B cell (primary cell): Measurements from ENCODE around the gene RFXAP. TPM values are rescaled to one million over a fixed set of nuclear protein-coding genes. Genes with fewer than 3 reads are reported as not detected.

Source experiments
- ATAC-seq: fragments of 200-7000 bp; cut with Tn5 transposase; one replicate; pipeline ENCODE4 v1.10.0; 2021; ENCODE audit warnings: low read depth, mild to moderate bottlenecking, moderate number of reproducible peaks, moderate library complexity
- CTCF ChIA-PET: fragments of 350-600 bp; sonication (Branson Sonifier 250); formaldehyde crosslinking; loops from one replicate; lab custom pipeline; 2021; ENCODE audit warnings: antibody characterized with exemption, inconsistent platforms; lab: Charles Lee
- POLR2A ChIA-PET: fragments of 350-600 bp; sonication (Branson Sonifier 250); formaldehyde crosslinking; loops from one replicate; lab custom pipeline; 2021; ENCODE audit warnings: antibody characterized with exemption; lab: Charles Lee
- DNase-seq: peaks from one replicate; pipeline ENCODE4 v3.0.0; 2013
- H2AFZ ChIP-seq: 2 replicates; pipeline ENCODE4 v1.6.1; 2012; ENCODE audit warnings: mild to moderate bottlenecking, low read depth, low read length; ENCODE audit not compliant: insufficient read depth, poor library complexity, severe bottlenecking
- H3K27ac ChIP-seq, 2 donors: 1 replicate in 1 of 2; 2 replicates in 1 of 2; pipeline ENCODE4 v1.5.1; 2012 to 2013; ENCODE audit warnings: low read length in 2 of 2, mild to moderate bottlenecking in 2 of 2, moderate library complexity in 1 of 2
- H3K27me3 ChIP-seq, 4 experiments: fragments of 200-600 bp in 1 of 4; sonication (generic) in 1 of 4; replicated peaks in 1 of 4; 1 replicate in 2 of 4; 2 replicates in 2 of 4; pipeline versions ENCODE4 v1.6.1 to v1.7.0; 2013 to 2016; ENCODE audit warnings: low read length in 3 of 4, mild to moderate bottlenecking in 2 of 4, mixed read lengths in 1 of 4, moderate library complexity in 1 of 4; ENCODE audit not compliant: insufficient read depth in 4 of 4, control insufficient read depth in 3 of 4; ENCODE audit errors: control extremely low read depth in 1 of 4
- H3K36me3 ChIP-seq, 2 experiments: replicated peaks in 1 of 2; 1 replicate in 1 of 2; 2 replicates in 1 of 2; pipeline versions ENCODE4 v1.6.1 to v1.7.1; 2013; ENCODE audit warnings: low read length in 1 of 2; ENCODE audit not compliant: insufficient read depth in 2 of 2, control insufficient read depth in 1 of 2; ENCODE audit errors: control extremely low read depth in 1 of 2, extremely low read depth in 1 of 2
- H3K4me1 ChIP-seq, 2 donors: fragments of 200-600 bp in 1 of 2; sonication (generic) in 1 of 2; 1 replicate in 1 of 2; 2 replicates in 1 of 2; pipeline versions ENCODE4 v1.5.1 to v1.6.1; 2013 to 2017; ENCODE audit warnings: low read length in 2 of 2; ENCODE audit not compliant: control insufficient read depth in 2 of 2, insufficient read depth in 2 of 2
- H3K4me2 ChIP-seq: replicated peaks from 2 replicates; pipeline ENCODE3; 2012; ENCODE audit warnings: mild to moderate bottlenecking, low read depth, low read length; ENCODE audit not compliant: poor library complexity, severe bottlenecking
- H3K4me3 ChIP-seq, 5 experiments: fragments of 200-600 bp in 1 of 5; sonication (generic) in 1 of 5; 1 replicate in 3 of 5; 2 replicates in 2 of 5; pipeline versions ENCODE4 v1.5.1 to v1.7.0; 2011 to 2016; ENCODE audit warnings: low read length in 4 of 5, mild to moderate bottlenecking in 4 of 5, low read depth in 2 of 5, control low read depth in 1 of 5, moderate library complexity in 1 of 5; ENCODE audit not compliant: insufficient read depth in 1 of 5; ENCODE audit errors: control extremely low read depth in 1 of 5, extremely low read depth in 1 of 5
- H3K79me2 ChIP-seq: fragments of 200-600 bp; sonication (generic); one replicate; pipeline ENCODE4 v1.6.0; 2016; ENCODE audit warnings: low read length; ENCODE audit not compliant: control insufficient read depth, insufficient read depth
- H3K9ac ChIP-seq: fragments of 200-600 bp; sonication (generic); 2 replicates; pipeline ENCODE4 v1.6.1; 2017; ENCODE audit warnings: mild to moderate bottlenecking, low read length, moderate library complexity
- H3K9me3 ChIP-seq, 3 donors: one replicate each; pipeline versions ENCODE4 v1.6.1 to v1.7.1; 2013; ENCODE audit warnings: low read length in 2 of 3; ENCODE audit not compliant: control insufficient read depth in 2 of 3, insufficient read depth in 1 of 3; ENCODE audit errors: control extremely low read depth in 1 of 3
- H4K20me1 ChIP-seq: 2 replicates; pipeline ENCODE4 v1.6.0; 2012; ENCODE audit warnings: mild to moderate bottlenecking, low read length; ENCODE audit not compliant: insufficient read depth, control insufficient read depth, poor library complexity, severe bottlenecking
- H3K27ac Mint-ChIP-seq: one replicate; pipeline ENCODE4 v1.8.0; 2021; ENCODE audit warnings: mixed read lengths
- H3K27me3 Mint-ChIP-seq: one replicate; pipeline ENCODE4 v1.8.0; 2021; ENCODE audit warnings: mixed read lengths
- H3K4me1 Mint-ChIP-seq: one replicate; pipeline ENCODE4 v1.8.0; 2021; ENCODE audit warnings: mixed read lengths
- H3K4me3 Mint-ChIP-seq: one replicate; pipeline ENCODE4 v1.8.0; 2021; ENCODE audit warnings: mixed read lengths
- H3K9me3 Mint-ChIP-seq: one replicate; pipeline ENCODE4 v1.8.0; 2022; ENCODE audit warnings: mixed read lengths; ENCODE audit not compliant: insufficient read depth
- CTCF ChIP-seq: fragments of 200-600 bp; IDR thresholded peaks from one replicate; pipeline ENCODE4 v1.8.0; 2022; ENCODE audit warnings: antibody characterized with exemption, mild to moderate bottlenecking
- EZH2 ChIP-seq: IDR thresholded peaks from 2 replicates; pipeline ENCODE4 v1.6.1; 2012; ENCODE audit warnings: borderline replicate concordance, low read depth, mild to moderate bottlenecking, moderate library complexity, low read length; ENCODE audit not compliant: insufficient read depth, poor library complexity, severe bottlenecking
- WGBS: methylation state at CpG from one replicate; pipeline ENCODE4 v1.1.5; 2013; ENCODE audit warnings: missing lambda C conversion rate; ENCODE audit not compliant: insufficient coverage; 5-methylcytosine and 5-hydroxymethylcytosine counted together
- intact Hi-C: fragments of 100-400 bp; cut with micrococcal nuclease; formaldehyde crosslinking; loops from one replicate; pipeline ENCODE4 v1.10.0; 2022
- polyA plus RNA-seq: library from polyadenylated mRNA; depleted of rRNA; stranded (reverse); fragments of >200 nt; gene quantifications from 2 replicates; pipeline ENCODE4 v1.2.3, GENCODE V29; 2012
- total RNA-seq, 2 donors: library from RNA; stranded (reverse); fragments of 120-200 nt in 1 of 2; gene quantifications; 1 replicate in 1 of 2; 2 replicates in 1 of 2; pipeline versions ENCODE4 v1.2.3 to v1.2.4, GENCODE V29; 2013 to 2022

The RFXAP gene
- total and polyA plus RNA-seq, 2 donors (not counting 1 experiment from before 2014, with no cell fraction given), result 6.6 to 13.5 TPM

- H2AFZ ChIP-seq, result no peak overlapping the region
- Mint-ChIP-seq H3K27me3 (peaks cover 43% of the 10 kb centered on the region), H3K27ac (no peak overlapping the region), H3K9me3 (no peaks in the 10 kb centered on the region), H3K4me1 (no peaks in the 10 kb centered on the region), H3K4me3 (no peak overlapping the region)
- H3K4me1 ChIP-seq, result no peaks in the 10 kb centered on the region
- ChIA-PET CTCF (interaction anchor here (1.6 kb wide), 1 partner anchor 11 kb away, joined by 6 read pairs; no protein-coding TSS in a partner anchor), POLR2A (no interaction called here)
- H3K4me3 ChIP-seq, result no peak overlapping the region
- ATAC-seq, result no peak
- WGBS, result no CpG with 5 or more reads among the region's 1 CpG
- no peak overlapping the region for H3K27ac ChIP-seq
- no peaks in the 10 kb centered on the region for H4K20me1 ChIP-seq
- H3K4me2 ChIP-seq, result no peak overlapping the region
- no peak overlapping the region for H3K9ac ChIP-seq
- DNase-seq, result no peak
- no peaks in the 10 kb centered on the region for H3K79me2 ChIP-seq
- peaks cover 0 to 16% (median 1%) of the 10 kb centered on the region in 4 experiments for H3K27me3 ChIP-seq
- intact Hi-C loops, result no loop called here
- H3K9me3 ChIP-seq, result no peaks in the 10 kb centered on the region
- no peaks in the 10 kb centered on the region for H3K36me3 ChIP-seq
- TF ChIP-seq CTCF (no peak), EZH2 (no peak)
Measured at GRCh38 chr13:36870050-36870692, 51.1 kb downstream of the RFXAP start.

GRCh38 chr13:36872621-36873020 is 53.6 kb downstream of the RFXAP start:
- intact Hi-C loops, result no loop called here
- WGBS, result 98% methylated on average over 9 of the region's 10 CpGs
- ATAC-seq (no peak), DNase-seq (no peak)
- H3K9me3 ChIP-seq, result no peaks in the 10 kb centered on the region
- H3K79me2 ChIP-seq, result no peaks in the 10 kb centered on the region
- TF ChIP-seq EZH2 (no peak), CTCF (no peak)
- H3K36me3 ChIP-seq, result no peaks in the 10 kb centered on the region
- CTCF ChIA-PET, result no interaction called here
- H3K27me3 ChIP-seq, result peaks cover 0 to 11% (median 0%) of the 10 kb centered on the region in 4 experiments
- Mint-ChIP-seq H3K27ac (no peak overlapping the region), H3K4me1 (no peaks in the 10 kb centered on the region), H3K9me3 (no peaks in the 10 kb centered on the region), H3K27me3 (peaks cover 28% of the 10 kb centered on the region), H3K4me3 (no peak overlapping the region)
- POLR2A ChIA-PET, result no interaction called here
- no peaks in the 10 kb centered on the region for H4K20me1 ChIP-seq
- no peak overlapping the region for H3K27ac ChIP-seq
- H3K4me1 ChIP-seq, result no peaks in the 10 kb centered on the region
- H3K9ac ChIP-seq, result no peak overlapping the region
- no peak overlapping the region for H3K4me3 ChIP-seq
- no peak overlapping the region for H3K4me2 ChIP-seq
- H2AFZ ChIP-seq, result no peak overlapping the region
